ENCODE data around the gene SERINC5. TPM values are rescaled to one million over a fixed set of nuclear protein-coding genes. Genes with fewer than 3 reads are reported as not detected.

Gene SERINC5
- total RNA-seq, 1 experiment from 2014 or later, result 6.0 TPM

DNA sequence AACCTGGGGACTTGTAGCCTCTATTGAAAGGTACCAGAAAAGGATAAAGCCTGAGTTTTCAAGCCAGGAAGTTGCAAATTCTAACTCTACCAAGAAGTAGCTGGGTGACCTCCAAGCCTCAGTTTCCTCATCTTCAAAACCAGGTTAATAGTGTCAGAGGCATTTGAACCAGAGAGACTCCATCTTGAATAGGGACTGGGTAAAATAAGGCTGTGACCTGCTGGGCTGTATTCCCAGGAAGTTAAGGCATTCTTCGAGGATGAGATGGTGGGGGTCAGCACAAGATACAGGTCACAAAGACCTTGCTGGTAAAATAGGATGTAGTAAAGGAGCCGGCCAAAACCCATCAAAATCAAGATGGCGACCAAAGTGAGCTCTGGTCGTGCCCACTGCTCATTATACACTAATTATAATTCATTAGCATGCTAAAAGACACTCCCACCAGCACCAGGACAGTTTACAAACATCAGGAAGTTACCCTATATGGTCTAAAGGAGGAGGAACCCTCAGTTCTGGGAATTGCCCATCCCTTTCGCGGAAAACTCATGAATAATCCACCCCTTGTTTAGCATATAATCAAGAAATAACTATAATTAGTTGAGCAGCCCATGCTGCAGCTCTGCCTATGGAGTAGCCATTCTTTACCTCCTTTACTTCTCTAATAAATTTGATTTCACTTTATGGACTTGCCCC, 3.8 kb upstream of the SERINC5 start:
- DNase-seq (ENCODE audit: low spot score), result no peak
- in situ Hi-C loops (cut with HindIII; ENCODE audit: low sequenced_read_pairs), result no loop called here

- in situ Hi-C loops (cut with HindIII; ENCODE audit: low sequenced_read_pairs), result no loop called here
- no peak for DNase-seq (ENCODE audit: low spot score)
These were observed 427 bp downstream of the SERINC5 start for GRCh38 chr5:80255431-80255810.

- in situ Hi-C loops (cut with HindIII; ENCODE audit: low sequenced_read_pairs), result no loop called here
- peak; percentile 56 for DNase-seq (ENCODE audit: low spot score)
These were observed 949 bp downstream of the SERINC5 start for GRCh38 chr5:80254767-80255430.

GRCh38 chr5:80251636-80252035, 4.2 kb downstream of the SERINC5 start:
- no peak for DNase-seq (ENCODE audit: low spot score)
- in situ Hi-C loops (cut with HindIII; ENCODE audit: low sequenced_read_pairs), result no loop called here

- in situ Hi-C loops (cut with HindIII; ENCODE audit: low sequenced_read_pairs), result no loop called here
- DNase-seq (ENCODE audit: low spot score), result no peak
These were observed 5.0 kb downstream of the SERINC5 start for GRCh38 chr5:80250801-80251200.

DNA sequence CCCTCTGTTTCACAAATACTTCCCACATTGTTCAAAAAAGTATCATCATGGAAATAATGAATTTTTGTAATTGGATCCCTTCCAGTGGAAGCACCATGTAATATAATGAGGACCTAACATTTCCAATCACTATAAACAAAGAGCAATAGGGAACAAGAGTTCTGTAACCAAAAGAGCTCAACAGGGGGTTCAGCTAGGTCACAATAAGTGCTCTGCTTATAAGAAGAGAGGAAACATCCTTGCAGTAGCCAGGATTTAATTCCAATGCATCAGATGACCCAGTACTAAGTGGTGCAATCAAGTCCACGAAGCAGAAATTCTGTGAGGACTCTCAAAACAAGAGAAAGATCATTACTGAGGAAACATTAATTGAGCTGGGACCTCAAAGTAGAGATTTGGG, 5.9 kb downstream of the SERINC5 start:
- no peak for DNase-seq (ENCODE audit: low spot score)
- in situ Hi-C loops (cut with HindIII; ENCODE audit: low sequenced_read_pairs), result no loop called here

GRCh38 chr5:80248378-80248777, 7.5 kb downstream of the SERINC5 start:
- no peak for DNase-seq (ENCODE audit: low spot score)
- in situ Hi-C loops (cut with HindIII; ENCODE audit: low sequenced_read_pairs), result no loop called here

DNA sequence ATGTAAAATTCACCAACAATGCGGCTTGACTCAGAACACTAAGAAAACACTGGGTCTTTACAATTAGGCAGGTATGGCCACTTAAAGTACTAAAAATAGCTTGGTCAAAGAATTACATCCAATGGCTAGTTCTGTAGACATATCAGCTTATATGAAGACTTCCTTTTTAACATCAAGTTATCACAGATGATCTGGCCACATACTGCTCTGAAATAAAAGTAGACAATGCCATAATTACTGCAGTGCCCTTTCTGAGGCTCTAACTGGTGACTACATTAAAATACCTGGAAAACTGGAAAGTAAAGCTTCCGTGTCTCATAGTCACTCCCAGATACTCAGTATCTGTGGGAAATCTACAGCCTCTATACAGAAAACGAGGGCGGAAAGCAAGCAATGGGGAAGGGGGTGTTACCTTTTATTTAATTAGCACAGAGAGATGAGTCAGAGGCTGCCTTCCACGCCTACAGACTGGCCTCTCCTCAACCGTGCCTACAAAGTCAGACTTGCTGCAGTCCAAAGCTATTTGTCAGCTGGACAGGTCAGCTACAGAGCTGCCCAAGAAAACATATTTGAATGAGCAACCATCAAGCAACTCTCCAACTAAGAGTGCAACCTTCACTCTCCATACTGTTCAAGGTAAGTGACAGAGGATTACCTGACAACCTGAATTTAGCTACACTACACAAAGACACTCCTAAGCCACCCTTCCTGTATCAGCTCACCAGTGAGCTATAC, 8.7 kb downstream of the SERINC5 start:
- no peak for DNase-seq (ENCODE audit: low spot score)
- in situ Hi-C loops (cut with HindIII; ENCODE audit: low sequenced_read_pairs), result no loop called here

DNA sequence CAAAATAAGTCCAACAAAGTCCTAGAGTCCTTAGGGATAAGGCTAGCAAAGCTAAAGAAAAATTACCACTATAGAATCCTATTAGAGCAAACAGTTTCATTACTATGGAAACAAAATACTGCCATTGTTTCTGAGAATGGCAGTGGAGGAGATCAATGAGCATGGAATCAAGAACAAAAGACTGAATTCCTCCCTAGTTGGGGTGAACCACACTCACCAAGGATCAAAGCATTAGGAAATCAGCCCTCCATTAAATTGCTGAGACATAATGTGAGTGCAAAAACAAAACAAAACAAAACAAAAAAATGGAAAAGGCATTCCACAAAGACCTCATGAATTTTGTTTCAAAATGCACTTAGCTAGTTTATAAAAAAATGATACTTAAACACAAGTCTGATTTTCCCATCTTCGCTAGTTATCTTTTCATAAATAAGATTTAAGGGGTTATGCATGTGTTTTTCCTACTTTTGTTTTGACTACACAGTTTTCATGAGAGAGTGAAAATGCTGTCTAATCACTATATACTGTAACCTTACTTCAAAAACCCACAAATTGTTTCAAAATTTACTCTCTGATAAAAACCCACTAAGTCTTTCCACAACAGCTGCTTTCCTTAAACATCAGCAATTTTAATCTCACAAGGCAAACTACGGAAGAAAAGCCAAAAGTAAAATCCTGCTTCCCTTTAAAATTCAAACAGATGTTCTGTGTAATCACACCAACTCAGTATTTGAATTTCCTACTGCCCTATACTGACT, 9.7 kb downstream of the SERINC5 start:
- no peak for DNase-seq (ENCODE audit: low spot score)
- in situ Hi-C loops (cut with HindIII; ENCODE audit: low sequenced_read_pairs), result no loop called here

- DNase-seq (ENCODE audit: low spot score), result no peak
These were observed 12.3 kb downstream of the SERINC5 start for GRCh38 chr5:80243567-80243966.

DNA sequence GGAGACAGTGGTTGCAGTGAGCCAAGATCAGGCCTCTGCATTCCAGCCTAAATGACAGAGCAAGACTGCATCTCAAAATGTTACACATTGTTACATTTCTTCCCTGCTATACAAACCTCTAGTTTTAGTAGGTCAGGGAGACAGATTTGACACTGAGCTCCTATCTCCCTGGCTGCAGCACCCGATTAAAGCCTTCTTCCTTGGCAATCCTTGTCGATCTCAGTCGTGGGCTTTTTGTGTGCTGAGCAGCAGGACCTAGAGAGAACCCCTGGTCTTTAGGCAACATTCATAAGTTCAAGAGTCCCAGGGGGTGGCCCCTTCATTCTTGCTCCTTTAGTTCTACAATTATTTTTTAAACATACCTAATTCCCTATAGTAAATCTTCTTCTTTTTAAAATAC, 13.0 kb downstream of the SERINC5 start:
- DNase-seq (ENCODE audit: low spot score), result no peak
- in situ Hi-C loops (cut with HindIII; ENCODE audit: low sequenced_read_pairs), result no loop called here

More at GRCh38 chr5:80243567-80243966, 12.3 kb downstream of the SERINC5 start:
- in situ Hi-C loops (cut with HindIII; ENCODE audit: low sequenced_read_pairs), result no loop called here

- no peak for DNase-seq (ENCODE audit: low spot score)
- in situ Hi-C loops (cut with HindIII; ENCODE audit: low sequenced_read_pairs), result no loop called here
These were observed 15.4 kb downstream of the SERINC5 start for GRCh38 chr5:80240368-80240986.

GRCh38 chr5:80239680-80240367, 16.0 kb downstream of the SERINC5 start:
- in situ Hi-C loops (cut with HindIII; ENCODE audit: low sequenced_read_pairs), result no loop called here
- DNase-seq (ENCODE audit: low spot score), result no peak

DNA sequence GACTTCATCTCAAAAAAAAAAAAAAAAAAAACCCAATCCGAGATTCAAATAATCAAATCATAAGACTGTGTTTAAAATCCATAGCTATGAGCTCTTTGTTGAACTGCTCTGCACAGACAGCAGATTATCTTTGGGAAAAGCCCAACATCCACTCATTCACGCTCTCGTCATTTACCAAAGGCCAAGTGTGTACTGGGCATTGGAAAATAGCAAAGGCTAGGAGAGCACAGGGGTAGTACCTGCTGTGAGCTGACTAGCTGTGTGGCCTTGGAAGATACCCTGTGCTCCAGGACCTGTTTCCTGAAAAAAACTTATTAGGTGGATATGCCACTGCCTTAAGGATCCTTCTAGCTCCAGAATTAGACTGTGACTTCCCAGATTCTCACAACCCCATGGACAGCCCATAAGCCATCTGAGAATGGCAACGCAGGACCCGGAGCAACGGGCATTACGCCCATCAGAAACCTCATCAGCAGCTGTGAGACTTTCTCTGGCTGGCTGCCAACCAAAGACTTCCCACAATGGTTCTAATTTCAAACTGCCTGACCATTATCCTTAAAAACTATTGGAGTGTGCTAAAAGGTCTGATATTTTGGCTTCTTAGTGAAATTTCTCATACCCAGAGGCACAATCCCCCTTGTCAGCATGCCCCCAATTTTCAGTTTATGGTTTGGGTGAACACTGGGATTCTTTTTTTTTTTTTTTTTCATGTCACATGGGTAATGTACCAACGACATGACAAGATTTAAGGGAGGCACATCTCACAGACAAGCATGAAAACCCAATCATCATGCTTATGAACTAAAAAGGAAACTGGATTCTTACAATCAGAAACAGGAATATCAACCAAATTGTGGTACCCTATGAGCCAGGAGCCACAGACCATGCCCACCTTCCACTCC, 16.8 kb downstream of the SERINC5 start:
- in situ Hi-C loops (cut with HindIII; ENCODE audit: low sequenced_read_pairs), result no loop called here
- no peak for DNase-seq (ENCODE audit: low spot score)

DNA sequence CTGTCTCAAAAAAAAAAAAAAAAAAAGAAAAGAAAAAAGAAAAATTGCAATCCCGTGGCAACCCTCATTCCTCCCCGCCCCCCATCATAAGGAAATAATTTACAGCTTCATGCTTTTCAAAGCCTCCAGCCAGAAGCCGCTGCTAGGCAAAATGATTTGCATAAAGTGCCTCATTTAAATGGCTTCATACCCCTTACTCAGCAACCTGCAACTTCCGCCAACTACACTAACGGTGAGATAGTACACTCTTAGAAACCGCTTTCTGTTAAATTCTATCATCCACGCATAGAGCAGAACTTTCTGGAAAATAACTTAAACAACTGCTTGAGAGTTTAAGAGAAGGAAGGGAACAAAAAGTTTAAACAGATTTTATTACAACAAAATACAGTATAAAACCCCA, 17.8 kb downstream of the SERINC5 start:
- in situ Hi-C loops (cut with HindIII; ENCODE audit: low sequenced_read_pairs), result no loop called here
- DNase-seq (ENCODE audit: low spot score), result no peak

DNA sequence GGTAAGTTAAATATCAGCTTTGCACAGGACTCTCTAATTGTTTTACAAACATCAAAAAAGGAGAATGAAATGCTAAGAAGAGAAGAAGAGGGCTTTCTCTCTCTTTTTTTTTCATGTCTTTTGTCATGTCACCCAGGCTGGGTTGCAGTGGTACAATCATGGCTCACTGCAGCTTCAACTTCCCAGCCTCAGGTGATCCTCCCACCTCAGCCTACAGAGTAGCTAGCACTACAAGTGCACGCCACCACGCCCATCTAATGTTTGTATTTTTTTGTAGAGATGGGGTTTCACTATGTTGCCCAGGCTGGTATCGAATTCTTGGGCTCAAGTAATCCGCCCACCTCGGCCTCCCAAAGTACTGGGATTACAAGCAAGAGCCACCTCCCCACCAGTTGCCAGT, 18.6 kb downstream of the SERINC5 start:
- in situ Hi-C loops (cut with HindIII; ENCODE audit: low sequenced_read_pairs), result no loop called here
- no peak for DNase-seq (ENCODE audit: low spot score)

- DNase-seq (ENCODE audit: low spot score), result no peak
- in situ Hi-C loops (cut with HindIII; ENCODE audit: low sequenced_read_pairs), result no loop called here
These were observed 21.5 kb downstream of the SERINC5 start for GRCh38 chr5:80234116-80234948.
